ENCODE data around the gene S100A14. TPM values are rescaled to one million over a fixed set of nuclear protein-coding genes. Genes with fewer than 3 reads are reported as not detected.
A peak's percentile ranks its signal among the peaks of the same experiment; 100 is the strongest.

The S100A14 gene
- total RNA-seq, 1 experiment from 2014 or later: 0.63 TPM

- Histone ChIP-seq H2BK120ac (ENCODE audit: low read depth, low read length, poor library complexity, severe bottlenecking) (no peak overlapping the region), H3K79me1 (ENCODE audit: insufficient read depth, low read depth, low read length, poor library complexity, severe bottlenecking) (peaks cover 4% of the 10 kb centered on the region), H3K18ac (ENCODE audit: insufficient read length, low read depth, low read length) (no peak overlapping the region), H3K27me3 (ENCODE audit: insufficient read depth, low read length) (no peaks in the 10 kb centered on the region), H2AFZ (ENCODE audit: low read length) (no peak overlapping the region), H2BK20ac (ENCODE audit: low read depth, low read length, poor library complexity, severe bottlenecking) (no peak overlapping the region), H4K5ac (ENCODE audit: insufficient read length, low read depth, low read length) (no peak overlapping the region), H3K4me1 (ENCODE audit: insufficient read depth, low read length) (no peaks in the 10 kb centered on the region), H4K20me1 (ENCODE audit: control insufficient read depth, insufficient read depth, insufficient read length) (no peaks in the 10 kb centered on the region), H2BK15ac (ENCODE audit: low read depth, low read length) (no peak overlapping the region), H2AK5ac (ENCODE audit: insufficient read length, low read length) (no peak overlapping the region), H2BK12ac (ENCODE audit: insufficient read length, low read depth, low read length) (no peak overlapping the region), H3K9me3 (ENCODE audit: control insufficient read depth, low read depth, low read length) (no peaks in the 10 kb centered on the region), H3K27ac (ENCODE audit: insufficient read length, low read depth, low read length) (no peak overlapping the region), H4K91ac (ENCODE audit: insufficient read length, low read depth, low read length) (no peak overlapping the region), H2BK5ac (ENCODE audit: insufficient read length, low read length) (no peak overlapping the region), H3K23ac (ENCODE audit: insufficient read length, low read depth, low read length) (no peak overlapping the region), H3K14ac (ENCODE audit: insufficient read depth, low read length) (no peak overlapping the region), H3K79me2 (ENCODE audit: insufficient read depth, low read length) (no peaks in the 10 kb centered on the region), H3K9ac (ENCODE audit: extremely low read depth, insufficient read length, low read length) (no peak overlapping the region), H3K4ac (ENCODE audit: low read depth, low read length) (no peak overlapping the region), H3K23me2 (ENCODE audit: insufficient read length, low read depth, low read length, poor library complexity, severe bottlenecking) (no peaks in the 10 kb centered on the region), H3T11ph (ENCODE audit: low read length) (no peak overlapping the region), H3K56ac (ENCODE audit: insufficient read length, low read depth, low read length) (no peak overlapping the region), H4K8ac (replicated peaks; ENCODE audit: insufficient read length, low read depth, low read length) (no peak overlapping the region), H3K4me2 (ENCODE audit: insufficient read depth, insufficient read length, low read length) (no peak overlapping the region)
- DNase-seq: no peak
- Mint-ChIP-seq H3K36me3 (ENCODE audit: insufficient read depth in 1 of 3, low read depth in 3 of 3) (peaks cover 26 to 50% (median 48%) of the 10 kb centered on the region in 3 experiments; a peak in 6 of 7 replicates), H3K9me3 (no peaks in the 10 kb centered on the region), H3K4me1 (peaks cover 6% of the 10 kb centered on the region in 2 experiments), H3K27me3 (ENCODE audit: low read depth) (peaks cover 4% of the 10 kb centered on the region; the same call in 1 of the 2 replicates), H3K4me3 (peak overlapping the region in 1 of 2 experiments; percentile 47; a peak in 2 of 5 replicates), H3K27ac (peak overlapping the region; percentile 35 to 90 (median 57); a peak in 6 of 7 replicates)
- no peak for TF ChIP-seq CTCF (conservative IDR thresholded peaks at IDR 0.05)
- WGBS (ENCODE audit: extremely low coverage, insufficient read length, low lambda C conversion rate): no CpG with 5 or more reads among the region's 5 CpGs
These were observed 30.7 kb upstream of the S100A14 start for GRCh38 chr1:153646672-153647345.
